Choroid plexus epithelial cell (primary cell): ENCODE measurements around the gene TPBGL.

Experiments used
- DNase-seq: peaks from one replicate; pipeline ENCODE4 v3.0.0-alpha.2; 2010; ENCODE audit warnings: low read depth
- H3K4me3 ChIP-seq: 2 replicates; pipeline ENCODE4 v1.5.1; 2011; ENCODE audit warnings: low read depth, mild to moderate bottlenecking, control low read depth, low read length, moderate library complexity
- TF ChIP-seq, protein P1 (sequence below): conservative IDR thresholded peaks from 2 replicates; pipeline ENCODE4 v1.5.1; 2011; ENCODE audit warnings: low read depth, mild to moderate bottlenecking, control low read depth, inconsistent platforms, low read length, moderate library complexity

Gene TPBGL

DNA sequence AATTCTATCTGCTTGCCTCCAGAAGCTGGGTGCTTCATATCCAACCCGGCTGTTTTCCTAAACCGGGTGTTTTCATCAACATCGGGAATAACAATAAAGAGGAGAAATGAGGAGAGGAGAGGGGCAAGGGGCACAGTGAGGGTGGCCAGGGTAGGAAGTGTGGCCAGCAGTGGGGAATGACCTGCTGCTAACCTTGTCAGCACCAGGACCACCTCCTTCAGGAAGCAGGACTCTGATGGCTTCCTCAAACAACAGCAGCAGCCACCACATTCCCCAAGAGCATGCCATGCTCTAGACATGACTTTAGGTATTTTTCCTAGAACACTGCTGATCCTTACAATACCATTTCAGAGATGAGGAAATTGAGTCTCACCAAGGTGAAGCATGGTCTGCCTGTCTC lies 52.4 kb downstream of the TPBGL start:
- no peak overlapping the region for H3K4me3 ChIP-seq
- TF ChIP-seq, protein P1, sequence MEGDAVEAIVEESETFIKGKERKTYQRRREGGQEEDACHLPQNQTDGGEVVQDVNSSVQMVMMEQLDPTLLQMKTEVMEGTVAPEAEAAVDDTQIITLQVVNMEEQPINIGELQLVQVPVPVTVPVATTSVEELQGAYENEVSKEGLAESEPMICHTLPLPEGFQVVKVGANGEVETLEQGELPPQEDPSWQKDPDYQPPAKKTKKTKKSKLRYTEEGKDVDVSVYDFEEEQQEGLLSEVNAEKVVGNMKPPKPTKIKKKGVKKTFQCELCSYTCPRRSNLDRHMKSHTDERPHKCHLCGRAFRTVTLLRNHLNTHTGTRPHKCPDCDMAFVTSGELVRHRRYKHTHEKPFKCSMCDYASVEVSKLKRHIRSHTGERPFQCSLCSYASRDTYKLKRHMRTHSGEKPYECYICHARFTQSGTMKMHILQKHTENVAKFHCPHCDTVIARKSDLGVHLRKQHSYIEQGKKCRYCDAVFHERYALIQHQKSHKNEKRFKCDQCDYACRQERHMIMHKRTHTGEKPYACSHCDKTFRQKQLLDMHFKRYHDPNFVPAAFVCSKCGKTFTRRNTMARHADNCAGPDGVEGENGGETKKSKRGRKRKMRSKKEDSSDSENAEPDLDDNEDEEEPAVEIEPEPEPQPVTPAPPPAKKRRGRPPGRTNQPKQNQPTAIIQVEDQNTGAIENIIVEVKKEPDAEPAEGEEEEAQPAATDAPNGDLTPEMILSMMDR: no peak
- no peak for DNase-seq
